Esophagus muscularis mucosa (tissue), 4 donors: Measurements from ENCODE around the gene TRRAP. TPM values are rescaled to one million over a fixed set of nuclear protein-coding genes. Genes with fewer than 3 reads are reported as not detected.

Source experiments
- DNase-seq: peaks from one replicate; pipeline ENCODE4 v3.0.0-alpha.2; 2017; ENCODE audit errors: extremely low spot score
- H3K27ac ChIP-seq, 4 donors: fragments of 200-600 bp; sonication (generic); replicated peaks in 1 of 4; 1 replicate in 3 of 4; 2 replicates in 1 of 4; pipeline ENCODE4 v1.5.1; 2016 to 2019; ENCODE audit warnings: mild to moderate bottlenecking in 1 of 4
- H3K27me3 ChIP-seq, 4 donors: fragments of 200-600 bp; sonication (generic); one replicate each; pipeline versions ENCODE4 v1.5.1 to v1.6.0; 2016 to 2019
- H3K36me3 ChIP-seq, 4 donors: fragments of 200-600 bp; sonication (generic); one replicate each; pipeline ENCODE4 v1.5.1; 2016 to 2019
- H3K4me1 ChIP-seq, 4 donors: fragments of 200-600 bp; sonication (generic); one replicate each; pipeline ENCODE4 v1.5.1; 2016 to 2019
- H3K4me3 ChIP-seq, 4 donors: fragments of 200-600 bp; sonication (generic); 1 replicate in 2 of 4; 2 replicates in 2 of 4; pipeline ENCODE4 v1.5.1; 2016 to 2019; ENCODE audit warnings: mild to moderate bottlenecking in 4 of 4, moderate library complexity in 1 of 4
- H3K9me3 ChIP-seq, 4 donors: fragments of 200-600 bp; sonication (generic); 1 replicate in 3 of 4; 2 replicates in 1 of 4; pipeline ENCODE4 v1.5.1; 2016 to 2019
- CTCF ChIP-seq, 3 experiments: fragments of 200-600 bp in 2 of 3; fragments of 450-650 bp in 1 of 3; sonication (generic) in 2 of 3; IDR thresholded peaks; one replicate each; pipeline ENCODE4 v1.5.1; 2017 to 2019; ENCODE audit warnings: antibody characterized with exemption in 3 of 3, mild to moderate bottlenecking in 2 of 3, moderate library complexity in 1 of 3
- EP300 ChIP-seq: sonication (generic); formaldehyde crosslinking; IDR thresholded peaks from one replicate; pipeline ENCODE4 v1.6.1; 2017; ENCODE audit warnings: antibody characterized with exemption
- POLR2A ChIP-seq: fragments of 450-650 bp; IDR thresholded peaks from one replicate; pipeline ENCODE4 v1.6.1; 2017; ENCODE audit warnings: antibody characterized with exemption, moderate library complexity, mild to moderate bottlenecking, low read depth
- POLR2AphosphoS5 ChIP-seq, 2 donors: sonication (generic); formaldehyde crosslinking; IDR thresholded peaks; one replicate each; pipeline ENCODE4 v1.6.1; 2017; ENCODE audit warnings: antibody characterized with exemption in 2 of 2
- WGBS: methylation state at CpG from one replicate; pipeline ENCODE4 v1.1.5; 2018; 5-methylcytosine and 5-hydroxymethylcytosine counted together
- intact Hi-C: fragments of 100-400 bp; cut with DNase I; formaldehyde crosslinking; loops from one replicate; pipeline ENCODE4 v1.15.1; 2023
- total RNA-seq, 4 donors: library from RNA; depleted of rRNA; stranded (reverse); fragments of >200 nt; gene quantifications; one replicate each; pipeline versions ENCODE4 v1.1.0 to v1.2.1, GENCODE V29; 2016

The TRRAP gene
- total RNA-seq: 10 to 100 TPM; 22.9 to 38.0 (median 29.7) TPM

GRCh38 chr7:98878365-98879197 lies at the start of gene TRRAP:
Gene TRRAP (plus strand): TSS chr7:98878532. CDS start chr7:98881151, 2,619 bp downstream.
- peaks cover 22 to 29% (median 24%) of the 10 kb centered on the region in 4 donors for H3K36me3 ChIP-seq
- DNase-seq: no peak
- intact Hi-C loops: no loop called here
- no peak for TF ChIP-seq EP300
- TF ChIP-seq POLR2AphosphoS5 (IDR thresholded peaks at IDR 0.05): peak; percentile 62 to 64
- TF ChIP-seq POLR2A: no peak
- peak in 2 of 3 experiments; percentile 87 to 97 for TF ChIP-seq CTCF (IDR thresholded peaks at IDR 0.05)
- H3K27ac ChIP-seq: peak within 1 kb of the TSS; percentile 91 to 99 (median 96)
- H3K4me1 ChIP-seq: peaks cover 19 to 27% (median 22%) of the 10 kb centered on the region in 4 donors
- whole genome bisulfite sequencing: 0% methylated on average over 10 of the region's 113 CpGs
- H3K27me3 ChIP-seq: peaks cover 0 to 8% (median 0%) of the 10 kb centered on the region in 4 donors
- no peaks in the 10 kb centered on the region for H3K9me3 ChIP-seq
- H3K4me3 ChIP-seq: peak within 1 kb of the TSS; percentile 84 to 100 (median 92)

- no peak for DNase-seq
- WGBS: 49% methylated on average over 2 of the region's 2 CpGs
- Histone ChIP-seq H3K27me3 (peaks cover 0 to 12% (median 0%) of the 10 kb centered on the region in 4 donors), H3K9me3 (no peaks in the 10 kb centered on the region), H3K36me3 (no peaks in the 10 kb centered on the region), H3K27ac (no peak overlapping the region), H3K4me3 (no peak overlapping the region), H3K4me1 (peaks cover 8 to 13% (median 11%) of the 10 kb centered on the region in 4 donors)
- intact Hi-C loops: no loop called here
- TF ChIP-seq CTCF (IDR thresholded peaks at IDR 0.05): no peak
- TF ChIP-seq POLR2AphosphoS5 (IDR thresholded peaks at IDR 0.05): no peak
- TF ChIP-seq POLR2A: no peak
- TF ChIP-seq EP300: no peak
Observed at GRCh38 chr7:98830972-98831548, 47.3 kb upstream of the TRRAP start.

DNA sequence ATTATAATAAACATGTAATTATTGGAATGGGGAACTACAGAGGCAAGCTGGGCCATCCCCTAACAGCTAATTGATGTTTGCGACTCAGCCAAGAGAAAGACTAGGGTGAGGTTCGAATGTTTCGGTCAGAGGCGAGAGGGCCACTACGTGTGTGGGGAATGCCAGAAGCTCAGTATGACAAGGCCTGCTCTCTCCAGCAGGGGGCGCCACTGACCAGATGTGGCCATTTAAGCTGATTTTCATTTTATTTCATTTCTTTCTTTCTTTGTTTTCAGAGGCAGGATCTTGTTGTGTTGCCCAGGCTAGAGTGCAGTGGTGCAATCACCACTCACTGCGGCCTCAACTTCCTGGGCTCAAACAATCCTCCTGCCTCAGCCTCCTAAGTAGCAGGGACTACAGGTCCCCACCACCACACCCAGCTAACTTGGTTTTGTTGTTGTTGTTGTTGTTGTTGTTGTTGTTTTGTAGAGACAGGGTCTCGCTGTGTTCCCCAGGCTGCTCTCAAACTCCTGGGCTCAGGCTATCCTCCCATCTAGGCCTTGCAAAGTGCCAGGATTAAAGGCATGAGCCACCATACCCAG lies 46.6 kb upstream of the TRRAP start:
- Histone ChIP-seq H3K4me3 (no peak overlapping the region), H3K27ac (no peak overlapping the region), H3K9me3 (no peaks in the 10 kb centered on the region), H3K4me1 (peaks cover 4 to 8% (median 6%) of the 10 kb centered on the region in 4 donors), H3K36me3 (no peaks in the 10 kb centered on the region), H3K27me3 (peaks cover 0 to 19% (median 0%) of the 10 kb centered on the region in 4 donors)
- 83% methylated on average over 8 of the region's 8 CpGs for WGBS
- no peak for DNase-seq
- intact Hi-C loops: no loop called here
- TF ChIP-seq POLR2A (no peak), CTCF (IDR thresholded peaks at IDR 0.05) (peak in 1 of 3 experiments; percentile 31)

- Histone ChIP-seq H3K27ac (no peak overlapping the region), H3K36me3 (no peaks in the 10 kb centered on the region), H3K9me3 (no peaks in the 10 kb centered on the region), H3K4me3 (no peak overlapping the region), H3K27me3 (peaks cover 0 to 25% (median 0%) of the 10 kb centered on the region in 4 donors), H3K4me1 (peaks cover 0 to 8% (median 0%) of the 10 kb centered on the region in 4 donors)
- intact Hi-C loops: no loop called here
- WGBS: 90% methylated on average over 2 of the region's 2 CpGs
- no peak for DNase-seq
- TF ChIP-seq POLR2AphosphoS5 (IDR thresholded peaks at IDR 0.05) (no peak), CTCF (IDR thresholded peaks at IDR 0.05) (no peak), POLR2A (no peak), EP300 (no peak)
Observed at GRCh38 chr7:98833022-98833421, 45.3 kb upstream of the TRRAP start.
